ENCODE measurements around the gene PDS5A. TPM values are rescaled to one million over a fixed set of nuclear protein-coding genes. Genes with fewer than 3 reads are reported as not detected.

Gene PDS5A
- total and polyA plus RNA-seq, 2 of the 13 experiments (the other 11 are each of a cell fraction or from before 2014, with no cell fraction given): 31.8 to 57.0 TPM

GRCh38 chr4:39976141-39976944, 1.4 kb downstream of the PDS5A start (continued):
- TF ChIP-seq RAD21 (CRISPR knock-in tag; IDR thresholded peaks at IDR 0.05): peak; percentile 74
- TF ChIP-seq DMTF1 (CRISPR knock-in tag; IDR thresholded peaks at IDR 0.05): no peak
- no peak for TF ChIP-seq ZNF766 (CRISPR knock-in tag; IDR thresholded peaks at IDR 0.05; ENCODE audit: borderline replicate concordance)
- TF ChIP-seq ZNF407 (CRISPR knock-in tag; IDR thresholded peaks at IDR 0.05; ENCODE audit: not compliant biosample characterization): peak; percentile 49
- TF ChIP-seq ZNF563 (CRISPR knock-in tag; IDR thresholded peaks at IDR 0.05): peak; percentile 59
- peak; percentile 90 for TF ChIP-seq STAG1 (CRISPR knock-in tag; IDR thresholded peaks at IDR 0.05)
- TF ChIP-seq, protein P1, sequence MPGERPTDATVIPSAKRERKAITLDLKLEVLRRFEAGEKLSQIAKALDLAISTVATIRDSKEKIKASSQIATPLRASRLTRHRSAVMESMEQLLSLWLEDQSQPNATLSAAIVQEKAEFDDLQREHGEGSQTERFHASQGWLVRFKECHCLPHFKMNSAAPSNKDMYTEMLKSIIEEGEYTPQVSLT (CRISPR knock-in tag; IDR thresholded peaks at IDR 0.05; ENCODE audit: borderline replicate concordance, low read depth): peak; percentile 60; the same call in 1 of the 2 replicates
- 0 out of 2 replicates have a peak, but pooled peaks have one; percentile 23 for TF ChIP-seq DR1 (CRISPR knock-in tag; IDR thresholded peaks at IDR 0.05)
- TF ChIP-seq DMAP1 (CRISPR knock-in tag; IDR thresholded peaks at IDR 0.05): peak; percentile 42; the same call in 1 of the 2 replicates
- TF ChIP-seq ZBTB3 (CRISPR knock-in tag; IDR thresholded peaks at IDR 0.05; ENCODE audit: borderline replicate concordance, low read depth): peak; percentile 65; the same call in 1 of the 2 replicates
- TF ChIP-seq NKX3-1 (CRISPR knock-in tag; IDR thresholded peaks at IDR 0.05): 0 out of 2 replicates have a peak, but pooled peaks have one; percentile 57
- TF ChIP-seq SMAD3 (CRISPR knock-in tag; IDR thresholded peaks at IDR 0.05): peak; percentile 58
- TF ChIP-seq ZFP36L2 (CRISPR knock-in tag; IDR thresholded peaks at IDR 0.05): no peak
- TF ChIP-seq YEATS2 (CRISPR knock-in tag; IDR thresholded peaks at IDR 0.05; ENCODE audit: borderline replicate concordance): peak; percentile 7; the same call in 1 of the 2 replicates
- TF ChIP-seq ZNF891 (CRISPR knock-in tag; IDR thresholded peaks at IDR 0.05): peak; percentile 23; the same call in 1 of the 2 replicates
- TF ChIP-seq ZNF777 (CRISPR knock-in tag; IDR thresholded peaks at IDR 0.05): 0 out of 2 replicates have a peak, but pooled peaks have one; percentile 5
- peak; percentile 44; the same call in 1 of the 2 replicates for TF ChIP-seq ZMAT3 (CRISPR knock-in tag; conservative IDR thresholded peaks at IDR 0.05)
- 0 out of 2 replicates have a peak, but pooled peaks have one; percentile 71 for TF ChIP-seq KDM5B (CRISPR knock-in tag; IDR thresholded peaks at IDR 0.05; ENCODE audit: borderline replicate concordance)
- 0 out of 2 replicates have a peak, but pooled peaks have one; percentile 23 for TF ChIP-seq CBFB (CRISPR knock-in tag; IDR thresholded peaks at IDR 0.05)

Measured in HepG2 (cell line).